Esophagus squamous epithelium (tissue), 5 donors: ENCODE results near the gene MAD1L1. TPM values are rescaled to one million over a fixed set of nuclear protein-coding genes. Genes with fewer than 3 reads are reported as not detected.

Source experiments
- DNase-seq: peaks from one replicate; lab custom pipeline; 2025; lab: John Stamatoyannopoulos, UW
- H3K27ac ChIP-seq, 4 donors: fragments of 200-600 bp; sonication (generic); one replicate each; pipeline ENCODE4 v1.5.1; 2016 to 2019; ENCODE audit warnings: mild to moderate bottlenecking in 1 of 4
- H3K27me3 ChIP-seq, 4 donors: fragments of 200-600 bp; sonication (generic); 1 replicate in 3 of 4; 2 replicates in 1 of 4; pipeline versions ENCODE4 v1.5.1 to v1.6.0; 2017 to 2021; ENCODE audit warnings: antibody characterized with exemption in 1 of 4
- H3K36me3 ChIP-seq, 3 donors: fragments of 200-600 bp; sonication (generic); one replicate each; pipeline ENCODE4 v1.5.1; 2016 to 2019
- H3K4me1 ChIP-seq, 3 donors: fragments of 200-600 bp; sonication (generic); one replicate each; pipeline ENCODE4 v1.5.1; 2017 to 2019
- H3K4me3 ChIP-seq, 4 donors: fragments of 200-600 bp; sonication (generic); 1 replicate in 3 of 4; 2 replicates in 1 of 4; pipeline ENCODE4 v1.5.1; 2016 to 2019; ENCODE audit warnings: mild to moderate bottlenecking in 2 of 4, moderate library complexity in 1 of 4
- H3K9me3 ChIP-seq, 3 donors: fragments of 200-600 bp; sonication (generic); one replicate each; pipeline ENCODE4 v1.5.1; 2016 to 2019
- POLR2A ChIP-seq, 4 donors: fragments of 450-650 bp; IDR thresholded peaks; one replicate each; pipeline ENCODE4 v1.6.1; 2017; ENCODE audit warnings: antibody characterized with exemption in 4 of 4, mild to moderate bottlenecking in 4 of 4, moderate library complexity in 3 of 4
- WGBS, 2 donors: methylation state at CpG; one replicate each; pipeline ENCODE4 v1.1.5; 2018; 5-methylcytosine and 5-hydroxymethylcytosine counted together
- intact Hi-C: fragments of 100-400 bp; cut with DNase I; formaldehyde crosslinking; loops from one replicate; pipeline ENCODE4 v1.15.0; 2022
- total RNA-seq, 4 donors: library from RNA; depleted of rRNA; stranded (reverse); fragments of >200 nt; gene quantifications; one replicate each; pipeline ENCODE4 v1.1.0, GENCODE V29; 2016
- TF ChIP-seq, protein P1 (sequence below), 6 experiments: fragments of 450-650 bp in 4 of 6; fragments of 200-600 bp in 2 of 6; sonication (generic) in 2 of 6; IDR thresholded peaks; one replicate each; pipeline ENCODE4 v1.5.1; 2016 to 2019; ENCODE audit warnings: antibody characterized with exemption in 6 of 6, mild to moderate bottlenecking in 4 of 6, moderate library complexity in 4 of 6
- donor health status: DM: yes; HTN: yes; CAD: no.

Gene MAD1L1
- total RNA-seq, 4 donors from 2014 or later, result 16.6 to 40.4 (median 30.2) TPM

DNA sequence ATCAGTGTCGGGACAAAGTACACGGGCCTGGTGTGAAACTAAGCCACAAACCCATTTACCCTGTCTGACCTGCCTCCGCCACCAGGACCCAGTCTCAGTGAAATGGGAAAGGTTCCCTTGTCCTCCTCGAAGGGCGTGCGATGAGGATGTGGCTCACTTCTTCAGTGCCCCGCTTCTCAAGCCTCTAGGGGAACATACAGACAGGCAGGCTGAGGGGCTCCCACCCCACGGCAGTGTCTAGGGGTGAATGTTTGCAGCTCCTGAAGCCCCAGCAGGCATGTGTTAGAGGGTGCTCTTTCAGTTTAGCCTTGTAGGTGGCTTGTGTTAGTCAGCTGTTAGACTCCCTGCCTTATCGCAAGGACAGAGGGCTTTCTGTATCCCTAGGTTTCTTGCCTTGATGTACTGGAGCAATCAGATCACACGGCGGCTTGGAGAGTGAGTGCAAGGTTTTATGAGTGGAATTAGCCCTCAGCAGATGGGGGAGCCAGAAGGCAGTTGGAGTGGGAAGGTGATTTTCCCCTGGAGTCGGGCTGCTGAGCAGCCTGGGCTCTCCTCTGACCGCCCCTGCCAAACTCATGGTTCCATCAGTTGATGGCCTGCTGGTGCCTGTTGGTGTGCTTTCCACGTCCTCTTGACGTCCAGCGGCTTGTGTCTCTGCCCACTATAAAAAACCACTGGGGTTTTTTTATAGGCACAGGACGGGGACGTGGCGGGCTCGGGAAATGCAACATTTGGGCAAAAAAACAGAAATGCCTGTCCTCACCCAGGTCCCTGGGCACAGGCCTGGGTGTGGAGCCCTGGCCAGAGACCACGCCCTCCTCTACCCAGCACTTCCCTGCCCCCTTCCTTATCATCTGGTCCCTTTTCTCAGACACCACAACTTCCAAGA lies 10.0 kb upstream of the MAD1L1 start:
- DNase-seq, result no peak
- Histone ChIP-seq H3K27ac (peak overlapping the region; percentile 63 to 91 (median 83)), H3K4me1 (peaks cover 7 to 35% (median 17%) of the 10 kb centered on the region in 3 donors), H3K9me3 (no peaks in the 10 kb centered on the region), H3K27me3 (no peaks in the 10 kb centered on the region), H3K4me3 (peak overlapping the region; percentile 60 to 100 (median 96)), H3K36me3 (peaks cover 6 to 21% (median 7%) of the 10 kb centered on the region in 3 donors)
- TF ChIP-seq, protein P1, sequence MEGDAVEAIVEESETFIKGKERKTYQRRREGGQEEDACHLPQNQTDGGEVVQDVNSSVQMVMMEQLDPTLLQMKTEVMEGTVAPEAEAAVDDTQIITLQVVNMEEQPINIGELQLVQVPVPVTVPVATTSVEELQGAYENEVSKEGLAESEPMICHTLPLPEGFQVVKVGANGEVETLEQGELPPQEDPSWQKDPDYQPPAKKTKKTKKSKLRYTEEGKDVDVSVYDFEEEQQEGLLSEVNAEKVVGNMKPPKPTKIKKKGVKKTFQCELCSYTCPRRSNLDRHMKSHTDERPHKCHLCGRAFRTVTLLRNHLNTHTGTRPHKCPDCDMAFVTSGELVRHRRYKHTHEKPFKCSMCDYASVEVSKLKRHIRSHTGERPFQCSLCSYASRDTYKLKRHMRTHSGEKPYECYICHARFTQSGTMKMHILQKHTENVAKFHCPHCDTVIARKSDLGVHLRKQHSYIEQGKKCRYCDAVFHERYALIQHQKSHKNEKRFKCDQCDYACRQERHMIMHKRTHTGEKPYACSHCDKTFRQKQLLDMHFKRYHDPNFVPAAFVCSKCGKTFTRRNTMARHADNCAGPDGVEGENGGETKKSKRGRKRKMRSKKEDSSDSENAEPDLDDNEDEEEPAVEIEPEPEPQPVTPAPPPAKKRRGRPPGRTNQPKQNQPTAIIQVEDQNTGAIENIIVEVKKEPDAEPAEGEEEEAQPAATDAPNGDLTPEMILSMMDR (IDR thresholded peaks at IDR 0.05), result peak in 2 of 6 experiments; percentile 27 to 32
- TF ChIP-seq POLR2A (IDR thresholded peaks at IDR 0.05), result no peak
- intact Hi-C loops, result loop anchor here (10.0 kb wide), 1 partner anchor 112 kb away; the partner anchor contains the start of gene EIF3B
- 20 to 26% methylated on average over 19 of the region's 21 CpGs for WGBS, 2 donors

- intact Hi-C loops, result loop anchor here (10.0 kb wide), 1 partner anchor 113 kb away; the partner anchor contains the start of gene EIF3B
- TF ChIP-seq POLR2A (IDR thresholded peaks at IDR 0.05), result peak in 2 of 4 donors; percentile 51 to 66
- TF ChIP-seq, protein P1 (IDR thresholded peaks at IDR 0.05), result no peak
- H3K4me3 ChIP-seq, result peak within 1 kb of the TSS; percentile 60 to 100 (median 96)
- H3K27me3 ChIP-seq, result no peaks in the 10 kb centered on the region
- peak within 1 kb of the TSS; percentile 63 to 91 (median 83) for H3K27ac ChIP-seq
- H3K36me3 ChIP-seq, result peaks cover 6 to 30% (median 7%) of the 10 kb centered on the region in 3 donors
- H3K9me3 ChIP-seq, result no peaks in the 10 kb centered on the region
- DNase-seq, result no peak
- 0 to 1% methylated on average over 7 to 20 of the region's 81 CpGs for WGBS, 2 donors
- peaks cover 7 to 45% (median 19%) of the 10 kb centered on the region in 3 donors for H3K4me1 ChIP-seq
These were observed 9.1 kb upstream of the MAD1L1 start, which contains the start of the genes MRM2 and NUDT1 for GRCh38 chr7:2241580-2242540. MRM2 (minus strand) TSS chr7:2242205; CDS start chr7:2242169, 36 bp downstream. NUDT1 (plus strand) TSS chr7:2242226; CDS start chr7:2244575, 2,349 bp downstream.

DNA sequence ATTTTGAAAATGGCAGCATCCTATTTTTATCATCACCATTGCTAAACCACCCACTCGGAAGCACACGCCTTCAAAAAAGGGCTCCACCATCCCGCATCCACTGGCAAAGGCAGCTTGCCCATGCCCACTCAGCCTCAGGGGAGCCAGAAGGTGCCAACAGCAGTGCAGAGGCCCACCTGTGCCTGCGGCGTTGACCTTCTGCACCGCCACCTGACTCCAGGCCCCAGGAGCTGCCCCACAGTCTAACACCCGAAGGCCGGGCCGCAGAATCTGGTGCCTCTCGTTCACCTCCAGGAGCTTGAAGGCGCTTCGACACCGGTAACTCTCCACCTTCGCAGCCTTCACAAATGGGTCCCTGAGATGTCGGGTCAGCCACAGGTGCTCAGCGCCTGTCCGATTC lies 6.5 kb upstream of the MAD1L1 start:
- no peak overlapping the region for H3K4me3 ChIP-seq
- H3K4me1 ChIP-seq, result peaks cover 7 to 47% (median 19%) of the 10 kb centered on the region in 3 donors
- no peak for DNase-seq
- H3K27ac ChIP-seq, result no peak overlapping the region
- H3K36me3 ChIP-seq, result peaks cover 6 to 54% (median 12%) of the 10 kb centered on the region in 3 donors
- intact Hi-C loops, result no loop called here
- H3K9me3 ChIP-seq, result no peaks in the 10 kb centered on the region
- TF ChIP-seq POLR2A (IDR thresholded peaks at IDR 0.05), result no peak
- TF ChIP-seq, protein P1 (IDR thresholded peaks at IDR 0.05), result no peak
- H3K27me3 ChIP-seq, result no peaks in the 10 kb centered on the region
- WGBS, 2 donors, result 93 to 100% methylated on average over 7 to 9 of the region's 17 CpGs

GRCh38 chr7:2237109-2237602 lies 4.4 kb upstream of the MAD1L1 start:
- WGBS, 2 donors, result 45 to 46% methylated on average over 12 of the region's 12 CpGs
- DNase-seq, result peak; percentile 31
- peak in 1 of 4 donors; percentile 44 for TF ChIP-seq POLR2A (IDR thresholded peaks at IDR 0.05)
- TF ChIP-seq, protein P1 (IDR thresholded peaks at IDR 0.05), result no peak
- Histone ChIP-seq H3K4me3 (no peak overlapping the region), H3K36me3 (peaks cover 6 to 59% (median 12%) of the 10 kb centered on the region in 3 donors), H3K9me3 (no peaks in the 10 kb centered on the region), H3K27me3 (no peaks in the 10 kb centered on the region), H3K27ac (peak overlapping the region; percentile 76 to 82 (median 82)), H3K4me1 (peaks cover 11 to 48% (median 16%) of the 10 kb centered on the region in 3 donors)
- intact Hi-C loops, result no loop called here
